GM10248 (cell line): ENCODE results near the gene CFAP69.
"Not testable (repeated sequence)": the region's sequence is repeated elsewhere in the genome, so short reads cannot be mapped to it uniquely, and the experiment has no call there.

Experiments
- CTCF ChIA-PET: fragments of 300-600 bp; sonication (Branson Sonifier 250); formaldehyde crosslinking; extraction: SDS; loops from one replicate; lab custom pipeline; 2021; ENCODE audit warnings: antibody characterized with exemption; lab: Yijun Ruan, JAX
- POLR2A ChIA-PET: fragments of 350-650 bp; sonication (Branson Sonifier 250); formaldehyde crosslinking; extraction: SDS; loops from one replicate; lab custom pipeline; 2020; ENCODE audit warnings: antibody characterized with exemption; lab: Yijun Ruan, JAX
- DNase-seq: peaks from one replicate; pipeline ENCODE4 v3.0.0; 2012; ENCODE audit errors: extremely low spot score
- TF ChIP-seq, protein P1 (sequence below): IDR thresholded peaks from 2 replicates; pipeline ENCODE4 v1.5.1; 2012; ENCODE audit warnings: mild to moderate bottlenecking, low read depth; ENCODE audit errors: extremely low read depth, missing control alignments, control extremely low read depth

The CFAP69 gene

DNA sequence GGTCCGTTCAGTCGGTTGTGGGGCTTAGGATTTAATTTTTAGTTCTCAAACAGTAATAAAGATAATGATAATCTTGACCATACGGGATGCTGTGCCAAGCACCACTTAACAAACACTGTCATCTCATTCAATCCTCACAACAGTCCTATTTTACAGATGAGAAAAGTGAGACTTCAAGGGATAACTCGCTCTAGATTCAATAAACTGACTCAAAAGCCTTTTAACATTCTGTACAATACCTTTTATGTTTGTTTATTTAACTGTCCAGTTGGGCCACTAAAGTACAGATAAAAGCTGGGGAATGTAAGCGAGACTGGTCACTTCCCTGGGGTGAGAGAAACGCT lies 437 bp upstream of the CFAP69 start:
- POLR2A ChIA-PET: no interaction called here
- TF ChIP-seq, protein P1, sequence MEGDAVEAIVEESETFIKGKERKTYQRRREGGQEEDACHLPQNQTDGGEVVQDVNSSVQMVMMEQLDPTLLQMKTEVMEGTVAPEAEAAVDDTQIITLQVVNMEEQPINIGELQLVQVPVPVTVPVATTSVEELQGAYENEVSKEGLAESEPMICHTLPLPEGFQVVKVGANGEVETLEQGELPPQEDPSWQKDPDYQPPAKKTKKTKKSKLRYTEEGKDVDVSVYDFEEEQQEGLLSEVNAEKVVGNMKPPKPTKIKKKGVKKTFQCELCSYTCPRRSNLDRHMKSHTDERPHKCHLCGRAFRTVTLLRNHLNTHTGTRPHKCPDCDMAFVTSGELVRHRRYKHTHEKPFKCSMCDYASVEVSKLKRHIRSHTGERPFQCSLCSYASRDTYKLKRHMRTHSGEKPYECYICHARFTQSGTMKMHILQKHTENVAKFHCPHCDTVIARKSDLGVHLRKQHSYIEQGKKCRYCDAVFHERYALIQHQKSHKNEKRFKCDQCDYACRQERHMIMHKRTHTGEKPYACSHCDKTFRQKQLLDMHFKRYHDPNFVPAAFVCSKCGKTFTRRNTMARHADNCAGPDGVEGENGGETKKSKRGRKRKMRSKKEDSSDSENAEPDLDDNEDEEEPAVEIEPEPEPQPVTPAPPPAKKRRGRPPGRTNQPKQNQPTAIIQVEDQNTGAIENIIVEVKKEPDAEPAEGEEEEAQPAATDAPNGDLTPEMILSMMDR: no peak
- CTCF ChIA-PET: interaction anchor here (0.7 to 2.9 kb wide), 6 partner anchors 15 to 183 kb away, joined by 3 to 10 read pairs (median 6); partner anchors contain the start of gene STEAP2
- DNase-seq: no peak

DNA sequence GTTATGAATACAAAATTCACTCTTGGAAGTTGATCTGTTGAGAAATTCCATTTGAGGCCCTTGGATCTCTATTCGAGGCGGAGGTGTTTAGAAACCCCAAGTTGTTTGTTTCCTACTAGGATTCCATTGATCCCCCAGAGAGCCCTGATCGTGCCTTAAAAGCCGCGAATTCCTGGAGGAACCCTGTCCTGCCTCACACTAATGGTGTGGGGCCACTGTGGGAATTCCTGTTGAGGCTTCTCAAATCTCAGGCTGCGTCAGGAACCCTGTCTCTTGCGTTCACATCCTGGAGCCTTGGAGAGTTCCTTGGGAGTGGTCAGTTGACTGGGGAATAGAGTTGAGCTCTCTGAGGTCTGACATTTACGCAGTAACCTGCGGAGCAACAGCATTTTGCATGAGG lies 1.2 kb downstream of the CFAP69 start:
- TF ChIP-seq, protein P1: no peak
- ChIA-PET CTCF (interaction anchor here (0.7 to 3.9 kb wide), 5 partner anchors 13 to 185 kb away, joined by 3 to 16 read pairs (median 3); partner anchors contain the start of gene STEAP1), POLR2A (no interaction called here)
- DNase-seq: no peak

DNA sequence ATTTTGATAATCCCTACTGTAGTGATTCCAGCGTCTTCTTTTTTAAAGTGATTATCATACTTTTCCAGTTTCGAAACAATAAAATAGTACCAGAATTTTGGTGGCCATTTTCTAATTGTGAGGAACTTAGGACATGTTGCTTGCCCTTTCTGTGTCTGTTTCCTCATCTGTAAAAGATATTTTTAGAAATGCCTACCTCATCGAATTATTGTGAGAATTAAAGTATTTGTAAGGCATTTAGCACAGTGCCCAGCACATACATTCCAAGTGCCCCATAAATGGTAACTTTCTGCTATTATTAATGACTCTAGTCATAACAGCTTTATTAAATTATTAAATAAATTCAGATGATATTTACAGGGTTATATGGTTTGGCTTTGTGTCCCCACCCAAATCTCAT lies 3.7 kb downstream of the CFAP69 start:
- TF ChIP-seq, protein P1: no peak
- ChIA-PET POLR2A (no interaction called here), CTCF (interaction anchor here (1.8 to 3.9 kb wide), 2 partner anchors 11 to 179 kb away, joined by 6 to 16 read pairs; no protein-coding TSS in a partner anchor)
- no peak for DNase-seq

DNA sequence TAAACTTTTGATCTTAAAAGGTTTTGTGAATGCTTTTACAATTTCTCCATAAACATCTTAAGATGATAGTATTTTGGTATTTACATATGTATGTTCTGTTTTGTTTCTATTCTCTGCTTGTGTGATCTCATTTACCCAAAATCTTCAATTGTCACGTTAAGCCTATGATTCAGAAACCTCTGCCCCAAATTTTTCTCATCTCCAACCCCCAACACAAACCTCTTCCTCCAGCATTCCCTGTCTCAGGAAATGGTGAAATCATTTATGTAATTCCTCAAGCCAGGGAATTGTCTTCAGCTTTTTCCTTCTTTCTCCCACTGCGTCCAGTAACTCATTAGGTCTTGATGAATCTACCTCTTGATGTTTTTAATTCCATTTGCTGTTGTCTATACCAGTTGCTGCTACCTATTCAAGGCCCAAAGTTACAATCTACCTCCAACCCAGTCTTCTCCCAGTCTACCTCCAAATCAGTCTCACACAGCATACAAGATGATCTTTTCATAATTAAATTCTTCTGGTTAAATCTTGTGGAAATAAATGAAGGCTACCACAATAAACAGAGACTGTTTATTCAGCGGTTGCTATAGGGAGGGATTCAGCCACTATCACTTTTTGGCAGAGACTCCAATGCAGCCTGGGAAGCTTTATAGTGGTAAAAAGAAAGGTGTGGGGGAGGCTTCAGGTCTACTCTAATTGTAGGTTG lies 5.8 kb downstream of the CFAP69 start:
- ChIA-PET CTCF (interaction anchor here (1.3 to 1.9 kb wide), 3 partner anchors 9 to 177 kb away, joined by 3 to 10 read pairs (median 3); no protein-coding TSS in a partner anchor), POLR2A (no interaction called here)
- no peak for DNase-seq
- TF ChIP-seq, protein P1: no peak

DNA sequence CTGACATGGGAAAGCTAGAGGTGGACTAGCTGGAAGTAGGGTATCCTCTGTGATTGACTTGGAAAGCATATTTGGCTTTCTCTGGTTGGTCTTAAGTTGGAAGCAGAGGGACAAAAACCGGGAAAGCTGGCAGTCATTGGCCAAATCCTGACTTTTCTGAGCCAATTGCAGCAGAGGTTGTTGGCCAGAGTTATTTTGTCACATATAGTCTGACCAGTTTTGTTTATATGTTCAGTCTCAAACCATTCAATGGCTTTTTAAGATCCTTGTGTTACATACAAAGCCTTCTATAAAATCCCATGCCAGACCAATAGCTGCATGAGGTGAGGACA lies 6.3 kb downstream of the CFAP69 start:
- ChIA-PET CTCF (interaction anchor here (1.3 to 1.9 kb wide), 3 partner anchors 8 to 177 kb away, joined by 3 to 10 read pairs (median 3); no protein-coding TSS in a partner anchor), POLR2A (no interaction called here)
- TF ChIP-seq, protein P1: no peak
- no peak for DNase-seq

DNA sequence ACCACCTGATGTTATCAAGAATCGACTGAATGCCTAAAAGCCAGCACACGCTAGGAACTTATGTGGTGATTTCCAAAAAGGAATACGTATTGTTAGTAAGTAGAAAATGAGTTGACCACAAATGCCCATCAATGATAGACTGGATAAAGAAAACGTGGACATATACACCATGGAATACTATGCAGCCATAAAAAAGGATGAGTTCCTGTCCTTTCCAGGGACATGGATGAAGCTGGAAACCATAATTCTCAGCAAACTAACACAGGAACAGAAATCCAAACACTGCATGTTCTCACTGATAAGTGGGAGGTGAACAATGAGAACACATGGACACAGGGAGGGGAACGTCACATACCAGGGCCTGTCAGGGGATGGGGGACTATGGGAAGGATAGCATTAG lies 11.0 kb downstream of the CFAP69 start:
- POLR2A ChIA-PET, DNase-seq: not testable (repeated sequence)
- CTCF ChIA-PET: interaction anchor here (1.1 to 1.3 kb wide), 2 partner anchors 45 to 102 kb away, joined by 3 to 4 read pairs; partner anchors contain the start of genes STEAP1 and STEAP2

DNA sequence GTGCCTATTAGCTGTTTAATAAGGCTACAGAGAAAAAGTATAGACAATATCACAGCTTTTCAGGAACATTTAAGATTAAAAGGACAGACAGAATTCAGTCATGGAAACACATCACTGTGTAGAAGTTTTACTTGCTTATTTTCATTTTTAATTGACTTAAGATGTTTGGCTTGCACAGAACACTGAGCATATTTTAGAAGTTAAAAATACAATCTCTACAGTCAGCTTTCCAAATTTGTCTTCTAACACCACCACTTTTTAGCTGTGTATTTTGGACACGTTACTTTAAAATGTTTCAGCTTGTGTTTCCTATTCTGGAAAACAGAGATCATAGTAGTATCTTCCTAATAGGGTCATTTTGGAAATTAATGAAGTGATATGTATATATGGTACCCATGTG lies 11.8 kb downstream of the CFAP69 start:
- TF ChIP-seq, protein P1: no peak
- DNase-seq: no peak
- CTCF ChIA-PET: interaction anchor here (1.1 to 1.3 kb wide), 3 partner anchors 45 to 104 kb away, joined by 3 to 4 read pairs (median 3); partner anchors contain the start of genes STEAP1 and STEAP2
- POLR2A ChIA-PET: no interaction called here
